ENCODE measurements around the gene UTP4.
"Not testable (repeated sequence)": the region's sequence is repeated elsewhere in the genome, so short reads cannot be mapped to it uniquely, and the experiment has no call there.

UTP4 gene

DNA sequence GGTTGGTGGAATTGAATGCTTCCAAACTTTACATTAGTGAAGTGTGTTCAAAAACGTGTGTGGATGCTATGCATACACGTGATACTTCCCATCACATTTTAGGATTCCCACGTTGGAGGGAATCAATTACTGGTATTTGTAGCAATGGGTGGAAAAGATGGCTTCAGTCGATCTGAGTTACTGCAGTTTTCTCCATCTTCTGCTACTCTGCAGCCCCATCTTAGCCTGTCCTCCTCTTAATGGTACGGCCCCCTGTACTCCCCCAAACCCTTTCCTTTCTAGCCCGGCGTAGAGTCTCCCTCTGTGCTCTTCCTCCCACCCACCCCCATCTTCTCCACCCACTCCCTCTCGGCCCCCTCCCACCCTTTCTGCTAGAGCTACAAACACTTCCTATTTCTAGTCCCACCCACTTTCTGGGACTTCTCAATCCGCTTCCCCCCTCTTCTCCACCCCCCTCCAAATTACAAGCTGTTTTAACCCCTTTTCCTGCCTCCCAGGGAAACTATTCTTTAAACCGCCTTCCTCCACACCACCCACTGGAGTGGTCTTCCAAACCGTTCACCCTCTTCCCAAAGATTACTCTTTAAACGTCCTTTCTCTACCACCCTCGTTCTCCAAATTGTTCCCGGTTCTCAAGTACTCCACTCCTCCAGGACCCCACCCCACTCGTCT, 1.1 kb upstream of the UTP4 start:
- DNase-seq (ENCODE audit: low read depth, low spot score): no peak

GRCh38 chr16:69131839-69132423, 518 bp upstream of the UTP4 start:
- DNase-seq (ENCODE audit: low read depth, low spot score): peak; percentile 39

DNA sequence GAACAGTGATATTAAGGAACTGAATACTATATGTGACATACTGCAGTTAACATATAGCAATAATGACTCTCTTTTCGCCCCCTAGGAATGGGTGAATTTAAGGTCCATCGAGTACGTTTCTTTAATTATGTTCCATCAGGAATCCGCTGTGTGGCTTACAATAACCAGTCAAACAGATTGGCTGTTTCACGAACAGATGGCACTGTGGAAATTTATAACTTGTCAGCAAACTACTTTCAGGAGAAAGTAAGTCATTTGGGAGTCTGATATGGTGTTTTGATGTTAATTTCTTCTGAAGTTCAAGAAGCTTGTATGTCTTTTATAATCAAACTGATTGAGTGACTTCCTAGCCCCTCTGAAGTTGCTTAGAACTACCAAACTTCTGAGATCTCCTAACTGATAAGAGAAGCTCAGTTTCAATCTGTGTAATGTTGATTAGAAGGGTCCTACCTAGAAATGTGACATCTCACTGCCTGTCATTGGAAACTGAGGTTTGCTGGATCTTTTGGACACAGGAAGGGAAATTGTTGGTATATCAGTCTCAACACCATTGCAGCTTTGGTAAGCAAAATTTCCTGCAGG, 1.0 kb downstream of the UTP4 start:
- no peak for DNase-seq (ENCODE audit: low read depth, low spot score)

- DNase-seq (ENCODE audit: low read depth, low spot score): no peak
These were observed 6.2 kb downstream of the UTP4 start for GRCh38 chr16:69138608-69139007.

DNA sequence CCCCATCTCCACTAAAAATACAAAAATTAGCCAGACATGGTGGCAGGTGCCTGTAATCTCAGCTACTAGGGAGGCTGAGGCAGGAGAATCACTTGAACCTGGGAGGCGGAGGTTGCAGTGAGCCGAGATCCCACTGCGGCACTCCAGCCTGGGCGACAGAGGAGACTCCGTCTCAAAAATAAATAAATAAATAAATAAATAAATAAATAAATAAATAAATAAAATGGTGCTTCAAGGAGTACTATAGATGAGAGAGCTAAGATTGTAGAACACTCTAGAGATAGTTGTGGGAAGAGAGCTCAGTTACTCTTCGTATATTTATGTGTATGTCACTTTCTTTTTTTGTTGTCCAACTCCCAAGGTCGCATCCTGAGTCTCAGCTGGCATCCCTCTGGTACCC, 7.0 kb downstream of the UTP4 start:
- not testable (repeated sequence) for DNase-seq (ENCODE audit: low read depth, low spot score)

DNA sequence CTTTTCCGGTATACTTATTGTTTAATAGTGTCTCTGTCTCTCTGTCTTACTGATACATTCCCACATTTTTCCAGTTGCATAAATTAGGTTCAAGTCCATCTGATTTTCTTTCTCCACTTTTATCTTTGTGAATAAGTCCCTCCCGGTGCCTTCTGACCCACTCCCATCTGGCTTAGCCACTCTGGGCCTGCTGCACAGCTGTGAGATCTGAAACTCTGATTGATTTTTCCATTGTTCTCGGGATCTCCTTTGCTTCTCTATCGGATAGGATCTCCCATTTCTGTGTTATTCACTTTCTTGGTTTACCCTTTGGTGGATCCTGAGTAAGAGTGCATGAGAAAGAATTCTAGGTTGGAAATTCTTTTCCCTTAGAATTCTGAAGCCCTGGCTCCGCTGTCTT, 8.6 kb downstream of the UTP4 start:
- no peak for DNase-seq (ENCODE audit: low read depth, low spot score)

DNA sequence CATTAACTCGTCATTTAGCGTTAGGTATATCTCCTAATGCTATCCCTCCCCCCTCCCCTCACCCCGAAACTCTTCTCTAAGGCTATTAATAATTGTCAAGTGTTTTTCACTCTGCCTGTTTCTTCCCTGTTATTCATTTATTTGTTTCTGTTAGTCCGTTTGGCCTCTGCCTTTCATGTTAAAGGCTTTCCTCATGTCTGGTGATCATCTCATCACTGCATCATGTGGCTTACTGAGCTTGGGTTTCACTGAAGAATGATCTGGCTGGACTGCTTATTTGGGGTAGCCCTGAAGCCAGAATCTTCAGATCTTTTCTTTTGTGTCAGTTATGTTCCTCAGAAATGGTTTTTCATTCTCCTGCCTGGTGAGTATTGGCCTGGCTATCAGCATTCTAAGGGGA, 9.5 kb downstream of the UTP4 start:
- DNase-seq (ENCODE audit: low read depth, low spot score): no peak

GRCh38 chr16:69143116-69143515, 10.7 kb downstream of the UTP4 start:
- no peak for DNase-seq (ENCODE audit: low read depth, low spot score)

DNA sequence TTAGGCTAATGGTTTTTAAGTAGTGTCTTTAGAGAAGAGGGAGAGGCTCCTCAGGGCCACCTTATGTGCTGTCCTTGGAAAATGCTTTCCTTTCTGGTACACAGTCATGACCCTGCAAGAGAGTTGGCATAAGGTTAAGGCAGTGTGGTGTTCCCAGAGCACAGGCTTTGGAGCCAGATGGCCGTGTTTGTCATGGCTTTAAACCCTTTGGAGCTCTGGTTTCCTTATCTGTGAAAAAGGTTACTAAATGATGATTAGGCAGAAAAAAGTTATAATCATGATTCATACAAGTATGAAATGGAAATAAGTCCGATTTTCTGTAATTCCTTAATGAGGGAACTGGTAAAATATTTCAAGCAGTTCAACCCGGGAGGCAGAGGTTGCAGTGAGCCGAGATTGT, 13.2 kb downstream of the UTP4 start:
- DNase-seq (ENCODE audit: low read depth, low spot score): no peak

DNA sequence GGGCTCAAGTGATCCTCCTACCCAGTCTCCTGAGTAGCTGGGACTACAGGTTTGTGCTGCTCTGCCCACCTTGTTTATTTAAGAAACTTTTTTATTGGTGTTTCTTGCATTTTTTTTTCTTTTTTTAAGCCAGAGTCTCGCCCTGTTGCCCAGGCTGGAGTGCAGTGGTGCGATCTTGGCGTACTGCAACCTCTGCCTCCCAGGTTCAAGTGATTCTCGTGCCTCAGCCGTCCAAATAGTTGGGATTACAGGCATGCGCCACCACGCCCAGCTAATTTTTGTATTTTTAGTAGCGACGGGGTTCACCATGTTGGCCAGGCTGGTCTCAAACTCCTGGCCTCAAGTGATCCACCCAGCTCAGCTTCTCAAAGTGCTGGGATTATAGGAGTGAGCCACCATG, 17.2 kb downstream of the UTP4 start:
- DNase-seq (ENCODE audit: low read depth, low spot score): not testable (repeated sequence)

DNA sequence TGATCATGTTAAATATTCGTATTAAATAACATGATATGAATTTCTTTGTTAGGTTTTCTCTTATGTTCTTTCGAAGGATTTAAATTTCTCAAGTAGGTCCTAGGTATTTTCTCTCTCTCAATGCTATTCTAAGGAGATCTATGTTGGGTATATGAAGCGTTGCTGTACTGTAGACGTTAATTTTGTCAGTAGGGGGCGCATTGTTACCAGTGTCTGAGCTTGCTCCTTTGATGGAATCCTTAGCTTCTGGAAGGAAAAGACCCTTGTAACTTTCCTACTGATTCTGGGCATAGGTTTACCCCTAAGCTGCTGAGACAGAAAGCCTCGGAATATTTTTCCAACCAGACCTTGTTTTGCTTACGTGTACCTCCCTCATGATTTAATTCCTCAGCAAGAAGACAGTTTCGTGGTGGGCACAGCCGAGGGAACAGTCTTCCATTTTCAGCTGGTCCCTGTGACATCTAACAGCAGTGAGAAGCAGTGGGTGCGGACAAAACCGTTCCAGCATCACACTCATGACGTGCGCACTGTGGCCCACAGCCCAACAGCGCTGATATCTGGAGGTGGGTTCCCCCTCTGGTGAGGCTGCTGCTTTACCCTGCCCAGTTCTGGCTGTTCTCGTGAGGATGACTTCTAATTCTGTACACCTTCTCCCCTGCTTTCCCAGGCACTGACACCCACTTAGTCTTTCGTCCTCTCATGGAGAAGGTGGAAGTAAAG, 17.9 kb downstream of the UTP4 start:
- peak; percentile 57 for DNase-seq (ENCODE audit: low read depth, low spot score)

DNA sequence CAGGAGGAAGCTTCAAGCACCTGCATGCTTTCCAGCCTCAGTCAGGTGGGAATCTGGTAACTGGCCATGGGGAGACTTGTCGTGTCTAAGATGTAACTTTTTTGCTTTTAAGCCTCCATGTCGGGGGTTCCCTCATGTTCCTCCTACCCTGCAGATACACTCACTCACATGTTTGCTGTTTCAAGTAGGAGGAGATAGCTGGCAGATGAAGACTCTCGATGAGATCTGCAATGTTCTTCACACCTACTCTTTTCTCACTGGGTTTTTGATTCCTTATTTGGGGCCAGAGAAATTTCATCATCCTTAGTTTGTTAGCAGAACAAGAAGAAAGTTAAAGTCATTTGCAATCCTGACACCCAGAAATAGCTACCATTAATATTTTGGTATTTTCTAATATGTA, 24.7 kb downstream of the UTP4 start:
- no peak for DNase-seq (ENCODE audit: low read depth, low spot score)

GRCh38 chr16:69160192-69160591, 27.7 kb downstream of the UTP4 start:
- DNase-seq (ENCODE audit: low read depth, low spot score): no peak

GRCh38 chr16:69165584-69165983, 33.1 kb downstream of the UTP4 start:
- DNase-seq (ENCODE audit: low read depth, low spot score): no peak

- DNase-seq (ENCODE audit: low read depth, low spot score): no peak
These were observed 33.9 kb downstream of the UTP4 start for GRCh38 chr16:69166221-69166833.

DNA sequence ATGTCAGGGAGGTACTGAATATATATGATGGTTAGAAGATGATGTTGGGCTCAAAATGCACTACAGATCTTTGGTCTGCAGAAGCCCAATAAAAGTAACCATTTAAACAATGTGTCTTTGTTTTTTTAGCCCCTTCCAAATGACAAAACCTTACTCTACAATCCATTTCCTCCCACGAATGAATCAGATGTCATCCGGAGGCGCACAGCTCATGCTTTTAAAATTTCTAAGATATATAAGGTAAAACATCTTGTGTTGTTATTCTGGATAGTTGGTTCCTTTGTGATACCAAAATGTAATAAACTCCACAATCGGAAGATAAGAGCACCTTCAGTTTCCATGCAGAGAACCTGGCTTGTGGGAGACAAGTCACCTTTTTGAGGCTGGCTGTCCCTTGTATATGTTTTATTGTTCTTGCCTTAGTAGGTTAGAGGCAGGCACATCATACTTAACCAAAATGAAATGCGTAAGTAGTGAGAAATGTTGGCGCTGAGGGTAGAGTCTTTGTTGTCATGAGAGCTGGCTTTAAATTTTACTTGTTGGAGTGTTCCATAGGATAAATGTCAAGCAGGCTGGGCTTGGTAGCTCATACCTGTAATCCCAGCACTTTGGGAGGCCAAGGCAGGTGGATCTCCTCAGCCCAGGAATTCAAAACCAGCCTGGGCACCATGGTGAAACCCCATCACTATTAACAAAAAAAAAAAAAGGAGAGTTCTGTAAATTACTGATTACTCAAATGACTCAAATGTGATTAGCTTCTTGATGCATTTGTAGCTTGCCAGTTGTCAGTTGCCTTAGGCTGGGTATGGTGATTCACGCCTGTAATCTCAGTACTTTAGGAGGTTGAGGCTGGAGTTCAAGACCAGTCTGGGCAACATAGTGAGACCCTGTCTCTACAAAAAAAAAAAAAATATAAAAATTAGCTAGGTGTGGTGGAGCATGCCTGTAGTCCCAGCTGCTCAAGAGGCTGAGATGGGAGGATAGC, 34.8 kb downstream of the UTP4 start:
- DNase-seq (ENCODE audit: low read depth, low spot score): no peak

GRCh38 chr16:69169051-69169450, 36.6 kb downstream of the UTP4 start:
- DNase-seq (ENCODE audit: low read depth, low spot score): no peak

- DNase-seq (ENCODE audit: low read depth, low spot score): no peak
These were observed 37.3 kb downstream of the UTP4 start for GRCh38 chr16:69169607-69170352.

GRCh38 chr16:69171325-69172084, 39.1 kb downstream of the UTP4 start:
- no peak for DNase-seq (ENCODE audit: low read depth, low spot score)

All from smooth muscle cell of the brain vasculature (primary cell).